Chondrocyte (in vitro differentiated cells): ENCODE data around the gene PPIL4. TPM values are rescaled to one million over a fixed set of nuclear protein-coding genes. Genes with fewer than 3 reads are reported as not detected.

Source experiments
- DNase-seq: peaks from one replicate; pipeline ENCODE4 v3.0.0; 2021; ENCODE audit warnings: mixed read lengths, low spot score
- H3K27ac Mint-ChIP-seq: one replicate; pipeline ENCODE4 v1.8.0; 2021; ENCODE audit warnings: mild to moderate bottlenecking, moderate library complexity, mixed read lengths; ENCODE audit not compliant: unreplicated experiment
- H3K27me3 Mint-ChIP-seq: 2 replicates; pipeline ENCODE4 v1.8.0; 2021; ENCODE audit warnings: low read depth, mixed read lengths
- H3K36me3 Mint-ChIP-seq: 2 replicates; pipeline ENCODE4 v1.8.0; 2021; ENCODE audit warnings: low read depth, mixed read lengths
- H3K4me1 Mint-ChIP-seq: 2 replicates; pipeline ENCODE4 v1.8.0; 2021; ENCODE audit warnings: low read depth, mild to moderate bottlenecking, mixed read lengths
- H3K4me3 Mint-ChIP-seq: one replicate; pipeline ENCODE4 v1.8.0; 2021; ENCODE audit warnings: mild to moderate bottlenecking, moderate library complexity, mixed read lengths; ENCODE audit not compliant: unreplicated experiment
- H3K9me3 Mint-ChIP-seq: 2 replicates; pipeline ENCODE4 v1.8.0; 2021; ENCODE audit warnings: low read depth, mixed read lengths
- total RNA-seq: library from RNA; stranded (reverse); gene quantifications from 3 replicates; pipeline ENCODE4 v1.2.1, GENCODE V29; 2021
- TF ChIP-seq, protein P1 (sequence below): fragments of 200-600 bp; sonication (generic); IDR thresholded peaks from 2 replicates; pipeline ENCODE4 v1.5.0; 2021; ENCODE audit warnings: antibody characterized with exemption, mild to moderate bottlenecking, moderate library complexity

PPIL4 gene
- total RNA-seq, 1 donor from 2014 or later, result 30.0 TPM

DNA sequence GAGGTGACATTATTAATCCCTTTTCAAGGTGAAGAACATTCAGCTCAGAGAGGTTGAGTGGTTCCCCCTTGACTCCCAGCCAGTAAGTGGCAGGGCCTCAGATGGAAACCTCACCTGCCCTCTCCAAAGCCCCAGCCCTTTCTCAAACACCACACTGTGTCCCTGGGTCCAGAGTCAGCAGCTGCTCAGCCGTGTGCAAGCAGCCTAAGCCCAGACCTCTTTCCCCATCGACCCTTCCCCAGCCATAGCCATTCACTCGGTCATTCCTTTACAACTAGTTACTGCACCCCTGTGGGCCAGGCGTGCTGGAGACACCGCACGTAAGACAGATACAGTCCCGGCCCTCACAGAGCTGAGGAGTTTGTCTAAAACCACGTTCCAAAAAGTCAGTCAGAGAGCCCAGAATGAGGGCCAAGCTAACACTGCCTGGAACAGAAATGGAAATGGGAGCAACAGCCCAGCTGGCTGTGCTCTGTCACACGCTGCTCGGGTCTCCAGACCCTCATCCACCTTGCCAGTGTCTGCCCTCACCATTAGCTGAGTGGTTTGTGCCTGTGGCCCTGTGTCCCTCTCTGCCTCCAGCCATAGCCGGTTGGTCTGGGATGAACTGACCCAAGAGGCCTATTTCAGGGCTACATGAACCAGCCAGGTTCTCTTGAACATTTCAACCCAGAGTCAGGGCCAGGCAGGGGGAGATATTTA, 90.7 kb downstream of the PPIL4 start:
- H3K27me3 Mint-ChIP-seq, result peaks cover 6% of the 10 kb centered on the region
- TF ChIP-seq, protein P1, sequence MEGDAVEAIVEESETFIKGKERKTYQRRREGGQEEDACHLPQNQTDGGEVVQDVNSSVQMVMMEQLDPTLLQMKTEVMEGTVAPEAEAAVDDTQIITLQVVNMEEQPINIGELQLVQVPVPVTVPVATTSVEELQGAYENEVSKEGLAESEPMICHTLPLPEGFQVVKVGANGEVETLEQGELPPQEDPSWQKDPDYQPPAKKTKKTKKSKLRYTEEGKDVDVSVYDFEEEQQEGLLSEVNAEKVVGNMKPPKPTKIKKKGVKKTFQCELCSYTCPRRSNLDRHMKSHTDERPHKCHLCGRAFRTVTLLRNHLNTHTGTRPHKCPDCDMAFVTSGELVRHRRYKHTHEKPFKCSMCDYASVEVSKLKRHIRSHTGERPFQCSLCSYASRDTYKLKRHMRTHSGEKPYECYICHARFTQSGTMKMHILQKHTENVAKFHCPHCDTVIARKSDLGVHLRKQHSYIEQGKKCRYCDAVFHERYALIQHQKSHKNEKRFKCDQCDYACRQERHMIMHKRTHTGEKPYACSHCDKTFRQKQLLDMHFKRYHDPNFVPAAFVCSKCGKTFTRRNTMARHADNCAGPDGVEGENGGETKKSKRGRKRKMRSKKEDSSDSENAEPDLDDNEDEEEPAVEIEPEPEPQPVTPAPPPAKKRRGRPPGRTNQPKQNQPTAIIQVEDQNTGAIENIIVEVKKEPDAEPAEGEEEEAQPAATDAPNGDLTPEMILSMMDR, result no peak
- no peak overlapping the region for H3K27ac Mint-ChIP-seq
- no peak for DNase-seq
- H3K4me1 Mint-ChIP-seq, result peaks cover 17% of the 10 kb centered on the region
- no peak overlapping the region for H3K4me3 Mint-ChIP-seq
- no peaks in the 10 kb centered on the region for H3K9me3 Mint-ChIP-seq
- no peaks in the 10 kb centered on the region for H3K36me3 Mint-ChIP-seq

Other genes with a start within 250 kb of the PPIL4 start
- gene TAB2, start 228.3 kb downstream of the PPIL4 start, total RNA-seq, result 49.3 to 54.9 TPM (median 54.1 TPM) in 3 replicates
- 1.1 to 2.8 TPM (median 1.5 TPM) in 3 replicates for gene SUMO4, start 145.8 kb downstream of the PPIL4 start, total RNA-seq
- 0.25 to 0.39 TPM in 2 of 3 replicates, not detected in the other for gene ZC3H12D, start 61.0 kb downstream of the PPIL4 start, total RNA-seq
- gene GINM1, start 20.3 kb upstream of the PPIL4 start, total RNA-seq, result 53.5 to 60.1 TPM (median 58.6 TPM) in 3 replicates
- 15.2 to 19.2 TPM (median 17.1 TPM) in 3 replicates for gene KATNA1, start 102.7 kb upstream of the PPIL4 start, total RNA-seq
- 32.3 to 34.6 TPM (median 34.6 TPM) in 3 replicates for gene LATS1, start 172.1 kb upstream of the PPIL4 start, total RNA-seq
- 28.1 to 41.8 TPM (median 33.9 TPM) in 3 replicates for gene NUP43, start 200.5 kb upstream of the PPIL4 start, total RNA-seq
- 83.4 to 88.8 TPM (median 84.8 TPM) in 3 replicates for gene PCMT1, start 203.7 kb upstream of the PPIL4 start, total RNA-seq